ENCODE results near the gene SLCO4C1. TPM values are rescaled to one million over a fixed set of nuclear protein-coding genes. Genes with fewer than 3 reads are reported as not detected.

SLCO4C1 gene
- total and polyA plus RNA-seq, 4 donors = 0.38 to 1.7 (median 0.41) TPM

Other genes with a start within 250 kb of the SLCO4C1 start
- not detected for gene SLCO6A1, start 202.7 kb upstream of the SLCO4C1 start, total RNA-seq
- gene SLCO6A1, start 202.7 kb upstream of the SLCO4C1 start, polyA plus RNA-seq (ENCODE audit: insufficient read length in 2 of 2) = not detected